HG03039 (cell line): ENCODE measurements around the gene DIP2C.
A peak's percentile ranks its signal among the peaks of the same experiment; 100 is the strongest.
"Not testable (repeated sequence)": the region's sequence is repeated elsewhere in the genome, so short reads cannot be mapped to it uniquely, and the experiment has no call there.

Source experiments
- ATAC-seq: cut with Tn5 transposase; IDR thresholded peaks from one replicate; pipeline ENCODE4 v1.9.1; 2021; ENCODE audit warnings: mild to moderate bottlenecking, moderate library complexity; ENCODE audit not compliant: unreplicated experiment

Gene DIP2C

GRCh38 chr10:323651-324293, 365.7 kb downstream of the DIP2C start:
- peak; percentile 90 for ATAC-seq

GRCh38 chr10:323046-323445, 366.4 kb downstream of the DIP2C start:
- not testable (repeated sequence) for ATAC-seq

GRCh38 chr10:320771-321170, 368.7 kb downstream of the DIP2C start:
- ATAC-seq: no peak

- no peak for ATAC-seq
Measured at GRCh38 chr10:317926-318325, 371.5 kb downstream of the DIP2C start.

- peak; percentile 98 for ATAC-seq
Measured at GRCh38 chr10:317271-317769, 372.1 kb downstream of the DIP2C start.

GRCh38 chr10:316390-316789, 373.1 kb downstream of the DIP2C start:
- no peak for ATAC-seq

GRCh38 chr10:314871-315270, 374.6 kb downstream of the DIP2C start:
- ATAC-seq: no peak

- no peak for ATAC-seq
Measured at GRCh38 chr10:314381-314780, 375.1 kb downstream of the DIP2C start.

- ATAC-seq: no peak
Measured at GRCh38 chr10:311901-312665, 377.4 kb downstream of the DIP2C start.

GRCh38 chr10:310976-311639, 378.4 kb downstream of the DIP2C start:
- ATAC-seq: no peak

GRCh38 chr10:310371-310770, 379.1 kb downstream of the DIP2C start:
- ATAC-seq: no peak

GRCh38 chr10:308572-309085, 380.8 kb downstream of the DIP2C start:
- ATAC-seq: no peak

- no peak for ATAC-seq
Measured at GRCh38 chr10:308101-308500, 381.4 kb downstream of the DIP2C start.

- ATAC-seq: no peak
Measured at GRCh38 chr10:307659-308058, 381.8 kb downstream of the DIP2C start.

- ATAC-seq: no peak
Measured at GRCh38 chr10:306675-307185, 382.7 kb downstream of the DIP2C start.

- ATAC-seq: no peak
Measured at GRCh38 chr10:306007-306674, 383.3 kb downstream of the DIP2C start.

- ATAC-seq: no peak
Measured at GRCh38 chr10:305034-305433, 384.4 kb downstream of the DIP2C start.

GRCh38 chr10:301536-301935, 387.9 kb downstream of the DIP2C start:
- no peak for ATAC-seq

GRCh38 chr10:300580-300979, 388.9 kb downstream of the DIP2C start:
- ATAC-seq: not testable (repeated sequence)

- ATAC-seq: no peak
Measured at GRCh38 chr10:299969-300368, 389.5 kb downstream of the DIP2C start.

GRCh38 chr10:299512-299911, 390.0 kb downstream of the DIP2C start:
- ATAC-seq: no peak
